Gastrocnemius medialis (tissue), 4 donors: Measurements from ENCODE around the gene PRKAR2B.

ENCODE experiments used
- POLR2A ChIP-seq, 2 donors: fragments of 450-650 bp; IDR thresholded peaks; one replicate each; pipeline ENCODE4 v1.6.1; 2017; ENCODE audit warnings: antibody characterized with exemption in 2 of 2, mild to moderate bottlenecking in 2 of 2, moderate library complexity in 2 of 2
- TF ChIP-seq, protein P1 (sequence below), 5 experiments: fragments of 450-650 bp in 3 of 5; fragments of 200-600 bp in 2 of 5; sonication (generic) in 2 of 5; IDR thresholded peaks in 4 of 5; conservative IDR thresholded peaks in 1 of 5; 1 replicate in 4 of 5; 2 replicates in 1 of 5; pipeline ENCODE4 v1.5.1; 2016 to 2019; ENCODE audit warnings: antibody characterized with exemption in 5 of 5, mild to moderate bottlenecking in 3 of 5, moderate library complexity in 3 of 5

GRCh38 chr7:107208563-107208962 lies 164.1 kb downstream of the PRKAR2B start:
- TF ChIP-seq, protein P1, sequence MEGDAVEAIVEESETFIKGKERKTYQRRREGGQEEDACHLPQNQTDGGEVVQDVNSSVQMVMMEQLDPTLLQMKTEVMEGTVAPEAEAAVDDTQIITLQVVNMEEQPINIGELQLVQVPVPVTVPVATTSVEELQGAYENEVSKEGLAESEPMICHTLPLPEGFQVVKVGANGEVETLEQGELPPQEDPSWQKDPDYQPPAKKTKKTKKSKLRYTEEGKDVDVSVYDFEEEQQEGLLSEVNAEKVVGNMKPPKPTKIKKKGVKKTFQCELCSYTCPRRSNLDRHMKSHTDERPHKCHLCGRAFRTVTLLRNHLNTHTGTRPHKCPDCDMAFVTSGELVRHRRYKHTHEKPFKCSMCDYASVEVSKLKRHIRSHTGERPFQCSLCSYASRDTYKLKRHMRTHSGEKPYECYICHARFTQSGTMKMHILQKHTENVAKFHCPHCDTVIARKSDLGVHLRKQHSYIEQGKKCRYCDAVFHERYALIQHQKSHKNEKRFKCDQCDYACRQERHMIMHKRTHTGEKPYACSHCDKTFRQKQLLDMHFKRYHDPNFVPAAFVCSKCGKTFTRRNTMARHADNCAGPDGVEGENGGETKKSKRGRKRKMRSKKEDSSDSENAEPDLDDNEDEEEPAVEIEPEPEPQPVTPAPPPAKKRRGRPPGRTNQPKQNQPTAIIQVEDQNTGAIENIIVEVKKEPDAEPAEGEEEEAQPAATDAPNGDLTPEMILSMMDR (IDR thresholded peaks at IDR 0.05 in 4 of 5, conservative IDR thresholded peaks at IDR 0.05 in 1 of 5) = no peak
- TF ChIP-seq POLR2A (IDR thresholded peaks at IDR 0.05) = no peak
